CD4-positive, alpha-beta T cell (primary cell): ENCODE results near the gene SPC25. TPM values are rescaled to one million over a fixed set of nuclear protein-coding genes. Genes with fewer than 3 reads are reported as not detected.

Experiments used
- ATAC-seq: fragments of 200-7000 bp; cut with Tn5 transposase; one replicate; pipeline ENCODE4 v1.10.0; 2022; ENCODE audit warnings: mild to moderate bottlenecking; ENCODE audit not compliant: poor library complexity
- CTCF ChIA-PET: fragments of 350-600 bp; sonication (Branson Sonifier 250); formaldehyde crosslinking; loops from one replicate; lab custom pipeline; 2021; ENCODE audit warnings: antibody characterized with exemption, inconsistent platforms; lab: Charles Lee
- POLR2A ChIA-PET: fragments of 350-600 bp; sonication (Branson Sonifier 250); formaldehyde crosslinking; loops from one replicate; lab custom pipeline; 2021; ENCODE audit warnings: antibody characterized with exemption, inconsistent platforms; lab: Charles Lee
- DNase-seq, 14 experiments: peaks; one replicate each; pipeline ENCODE4 v3.0.0-alpha.2; 2013 to 2020; ENCODE audit warnings: mixed read lengths in 2 of 14
- H3K27ac ChIP-seq, 2 donors: one replicate each; pipeline versions ENCODE4 v1.5.1 to v1.7.0; 2013; ENCODE audit warnings: low read length in 2 of 2, low read depth in 1 of 2, mild to moderate bottlenecking in 1 of 2
- H3K27me3 ChIP-seq, 2 experiments: 1 replicate in 1 of 2; 2 replicates in 1 of 2; pipeline versions ENCODE4 v1.6.1 to v1.7.0; 2013; ENCODE audit warnings: low read length in 2 of 2, control low read depth in 1 of 2, mild to moderate bottlenecking in 1 of 2, moderate library complexity in 1 of 2; ENCODE audit not compliant: insufficient read depth in 2 of 2, control insufficient read depth in 1 of 2
- H3K36me3 ChIP-seq: one replicate; pipeline ENCODE4 v1.6.1; 2013; ENCODE audit warnings: low read length, control low read depth; ENCODE audit not compliant: insufficient read depth
- H3K4me1 ChIP-seq: one replicate; pipeline ENCODE4 v1.6.1; 2013; ENCODE audit warnings: low read length, control low read depth; ENCODE audit not compliant: insufficient read depth
- H3K4me3 ChIP-seq: one replicate; pipeline ENCODE4 v1.5.1; 2013; ENCODE audit warnings: mild to moderate bottlenecking, low read length, moderate library complexity
- H3K9me3 ChIP-seq, 2 experiments: 1 replicate in 1 of 2; 2 replicates in 1 of 2; pipeline versions ENCODE4 v1.6.1 to v1.7.0; 2013; ENCODE audit warnings: low read length in 2 of 2, mild to moderate bottlenecking in 2 of 2, control low read depth in 1 of 2, moderate library complexity in 1 of 2; ENCODE audit not compliant: control insufficient read depth in 1 of 2, insufficient read depth in 1 of 2
- H3K27ac Mint-ChIP-seq: one replicate; pipeline ENCODE4 v1.8.0; 2020; ENCODE audit warnings: mixed read lengths
- H3K27me3 Mint-ChIP-seq: one replicate; pipeline ENCODE4 v1.8.0; 2021; ENCODE audit warnings: mixed read lengths
- H3K36me3 Mint-ChIP-seq: one replicate; pipeline ENCODE4 v1.8.0; 2021; ENCODE audit warnings: low read depth, mixed read lengths
- H3K4me1 Mint-ChIP-seq: one replicate; pipeline ENCODE4 v1.8.0; 2021; ENCODE audit warnings: low read depth, mixed read lengths
- H3K4me3 Mint-ChIP-seq: one replicate; pipeline ENCODE4 v1.8.0; 2020; ENCODE audit warnings: mild to moderate bottlenecking, mixed read lengths
- H3K9me3 Mint-ChIP-seq: one replicate; pipeline ENCODE4 v1.8.0; 2020; ENCODE audit warnings: mixed read lengths
- CTCF ChIP-seq: fragments of 200-600 bp; IDR thresholded peaks from one replicate; pipeline ENCODE4 v1.8.0; 2022; ENCODE audit warnings: antibody characterized with exemption, mild to moderate bottlenecking
- intact Hi-C, 2 experiments: fragments of 100-400 bp; cut with DNase I in 1 of 2; cut with micrococcal nuclease in 1 of 2; formaldehyde crosslinking; loops; one replicate each; pipeline versions ENCODE4 v1.15.1 to v1.9.0; 2023 to 2025; cut with DNase I, micrococcal nuclease
- total RNA-seq, 174 experiments: library from RNA in 2 of 174; stranded (reverse) in 2 of 174; gene quantifications; one replicate each; pipeline ENCODE4 v1.2.3 and lab custom pipeline; 2021 to 2026

SPC25 gene
- total RNA-seq, 2 experiments from 2014 or later = 0.17 TPM; not detected in 1

- ChIA-PET CTCF (no interaction called here), POLR2A (no interaction called here)
- no peaks in the 10 kb centered on the region for H3K9me3 ChIP-seq
- Mint-ChIP-seq H3K4me1 (no peaks in the 10 kb centered on the region), H3K9me3 (no peaks in the 10 kb centered on the region), H3K27ac (no peak overlapping the region), H3K4me3 (no peak overlapping the region), H3K27me3 (no peaks in the 10 kb centered on the region), H3K36me3 (no peaks in the 10 kb centered on the region)
- no peak for TF ChIP-seq CTCF
- H3K4me3 ChIP-seq = no peak overlapping the region
- ATAC-seq (no peak), DNase-seq (no peak)
- H3K27me3 ChIP-seq = no peaks in the 10 kb centered on the region
- H3K4me1 ChIP-seq = no peaks in the 10 kb centered on the region
- H3K36me3 ChIP-seq = no peaks in the 10 kb centered on the region
- intact Hi-C loops = no loop called here
- no peak overlapping the region for H3K27ac ChIP-seq
These were observed 47.0 kb downstream of the SPC25 start for GRCh38 chr2:168843253-168843652.

GRCh38 chr2:168841445-168841844 is 48.8 kb downstream of the SPC25 start:
- Mint-ChIP-seq H3K27ac (no peak overlapping the region), H3K4me1 (no peaks in the 10 kb centered on the region), H3K4me3 (no peak overlapping the region), H3K9me3 (no peaks in the 10 kb centered on the region), H3K27me3 (no peaks in the 10 kb centered on the region), H3K36me3 (no peaks in the 10 kb centered on the region)
- TF ChIP-seq CTCF = no peak
- Histone ChIP-seq H3K27me3 (no peaks in the 10 kb centered on the region), H3K9me3 (no peaks in the 10 kb centered on the region), H3K4me3 (no peak overlapping the region), H3K36me3 (no peaks in the 10 kb centered on the region), H3K4me1 (no peaks in the 10 kb centered on the region), H3K27ac (no peak overlapping the region)
- ChIA-PET CTCF (no interaction called here), POLR2A (no interaction called here)
- intact Hi-C loops = no loop called here
- no peak for ATAC-seq
- no peak for DNase-seq

GRCh38 chr2:168835969-168836368 is 54.3 kb downstream of the SPC25 start:
- no peak overlapping the region for H3K27ac ChIP-seq
- no peaks in the 10 kb centered on the region for H3K4me1 ChIP-seq
- no peaks in the 10 kb centered on the region for H3K27me3 ChIP-seq
- TF ChIP-seq CTCF = no peak
- ChIA-PET CTCF (no interaction called here), POLR2A (no interaction called here)
- no peaks in the 10 kb centered on the region for H3K9me3 ChIP-seq
- Mint-ChIP-seq H3K4me1 (no peaks in the 10 kb centered on the region), H3K27me3 (no peaks in the 10 kb centered on the region), H3K9me3 (no peaks in the 10 kb centered on the region), H3K4me3 (no peak overlapping the region), H3K27ac (no peak overlapping the region), H3K36me3 (no peaks in the 10 kb centered on the region)
- no peaks in the 10 kb centered on the region for H3K36me3 ChIP-seq
- DNase-seq (no peak), ATAC-seq (no peak)
- intact Hi-C loops = no loop called here
- no peak overlapping the region for H3K4me3 ChIP-seq
